ENCODE data around the gene SCRT2. TPM values are rescaled to one million over a fixed set of nuclear protein-coding genes. Genes with fewer than 3 reads are reported as not detected.

SCRT2 gene
- total and polyA plus RNA-seq, 4 donors: not detected

DNA sequence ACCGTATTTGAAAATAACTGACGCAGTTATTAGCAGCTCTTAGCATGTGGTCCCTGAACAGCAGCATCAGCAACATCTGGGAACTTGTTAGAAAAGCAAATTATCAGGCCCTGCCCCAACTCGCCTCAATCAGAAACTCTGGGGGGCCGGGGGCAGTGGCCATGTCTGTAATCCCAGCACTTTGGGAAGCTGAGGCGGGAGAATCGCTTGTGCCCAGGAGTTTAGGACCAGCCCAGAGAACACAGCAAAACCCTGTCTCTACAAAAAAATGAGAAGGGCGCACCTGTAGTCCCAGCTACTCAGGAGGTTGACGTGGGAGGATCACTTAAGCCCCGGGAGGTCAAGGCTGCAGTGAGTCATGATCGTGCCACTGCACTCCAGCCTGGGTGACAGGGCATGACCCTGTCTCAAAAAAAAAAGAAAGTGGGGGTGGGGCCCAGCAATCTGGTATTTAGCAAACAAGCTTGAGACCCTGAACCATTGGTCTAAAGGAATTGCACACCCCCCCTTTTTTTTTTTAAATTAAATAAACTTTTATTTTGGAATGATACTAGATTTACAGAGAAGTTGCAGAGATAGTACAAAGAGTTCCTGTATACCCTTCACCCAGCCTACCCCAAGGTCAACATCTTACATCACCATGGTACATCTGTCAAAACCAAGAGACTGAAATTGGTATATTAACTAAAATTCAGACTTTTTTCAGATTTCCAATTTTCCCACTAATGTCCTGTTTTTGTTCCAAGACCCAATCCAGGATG lies 29.3 kb downstream of the SCRT2 start:
- Histone ChIP-seq H3K9ac (ENCODE audit: low read depth in 1 of 2, low read length in 2 of 2) (no peak overlapping the region), H3K27me3 (ENCODE audit: control insufficient read depth in 4 of 4, insufficient read depth in 4 of 4, low read length in 3 of 4) (no peaks in the 10 kb centered on the region), H3K9me3 (ENCODE audit: control insufficient read depth in 4 of 4, low read length in 3 of 4) (peaks cover 0 to 3% (median 0%) of the 10 kb centered on the region in 4 donors), H3K36me3 (ENCODE audit: control insufficient read depth in 4 of 4, insufficient read depth in 3 of 4, low read depth in 1 of 4, low read length in 3 of 4) (peaks cover 7 to 15% (median 13%) of the 10 kb centered on the region in 4 donors), H3K4me1 (ENCODE audit: control insufficient read depth in 4 of 4, insufficient read depth in 4 of 4, low read length in 3 of 4) (peaks cover 4 to 16% (median 9%) of the 10 kb centered on the region in 4 donors), H3K4me3 (ENCODE audit: low read depth in 1 of 3, low read length in 3 of 3) (no peak overlapping the region), H3K27ac (ENCODE audit: low read depth in 1 of 2, low read length in 2 of 2) (no peak overlapping the region)
- 70% methylated on average over 10 of the region's 10 CpGs for WGBS
- DNase-seq (ENCODE audit: low spot score): no peak
- peak; percentile 63 to 80 for TF ChIP-seq JUND (IDR thresholded peaks at IDR 0.05)
- no peak for TF ChIP-seq CTCF (IDR thresholded peaks at IDR 0.05; ENCODE audit: low read depth, low read length, missing input control)
- TF ChIP-seq RXRA (IDR thresholded peaks at IDR 0.05): peak; percentile 58 to 65
- TF ChIP-seq HNF4A (conservative IDR thresholded peaks at IDR 0.05): peak; percentile 39 to 60
- TF ChIP-seq NR2F2 (IDR thresholded peaks at IDR 0.05): peak; percentile 73
- peak; percentile 59 for TF ChIP-seq ATF3 (IDR thresholded peaks at IDR 0.05)
- no peak for TF ChIP-seq MAX (IDR thresholded peaks at IDR 0.05)

DNA sequence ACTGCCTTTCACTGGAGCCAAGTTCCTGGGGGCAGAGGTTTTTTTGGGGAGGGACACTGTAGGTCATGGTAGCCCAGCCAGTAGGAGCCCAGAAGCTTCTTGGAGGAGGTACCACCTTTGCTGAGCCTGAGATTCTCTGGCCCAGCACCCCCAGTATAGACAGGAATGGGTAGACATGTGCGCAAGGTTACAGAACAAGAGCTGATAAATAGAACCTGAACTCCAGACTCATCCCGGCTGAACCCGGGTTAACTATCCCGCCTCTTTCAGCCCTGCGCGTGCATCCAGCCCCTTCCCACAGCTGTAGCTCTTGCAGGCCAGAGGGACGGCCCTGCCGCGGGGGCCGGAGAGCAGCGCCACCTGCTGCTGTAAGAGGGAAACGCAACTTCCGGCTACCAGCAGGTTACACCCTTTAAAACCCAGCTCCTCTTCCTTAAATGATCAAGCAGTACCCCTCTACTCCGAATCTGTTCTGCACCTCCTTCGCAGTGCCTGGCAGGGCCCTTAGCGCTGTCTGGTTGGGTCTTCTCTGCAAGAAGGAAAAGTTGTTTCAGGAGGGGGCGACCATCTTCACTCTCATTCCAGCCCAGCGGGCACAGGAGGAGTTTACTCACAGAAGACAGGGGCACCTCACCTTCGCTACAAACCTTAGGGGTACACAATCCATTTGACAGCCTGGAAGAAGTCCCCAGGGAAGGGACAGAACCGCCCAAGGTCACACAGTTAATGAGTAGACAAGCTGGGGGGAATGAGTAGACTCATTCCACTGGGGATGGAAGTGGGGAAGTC lies 30.1 kb downstream of the SCRT2 start:
- peak; percentile 84 for DNase-seq (ENCODE audit: low spot score)
- WGBS: 24% methylated on average over 20 of the region's 20 CpGs
- TF ChIP-seq YY1 (IDR thresholded peaks at IDR 0.05) (peak; percentile 15), FOXA1 (IDR thresholded peaks at IDR 0.05) (no peak), RAD21 (IDR thresholded peaks at IDR 0.05) (peak; percentile 78 to 90), JUND (IDR thresholded peaks at IDR 0.05) (no peak), REST (IDR thresholded peaks at IDR 0.05) (no peak), RXRA (IDR thresholded peaks at IDR 0.05) (no peak), FOXA2 (IDR thresholded peaks at IDR 0.05) (no peak), ATF3 (IDR thresholded peaks at IDR 0.05) (no peak), GABPA (IDR thresholded peaks at IDR 0.05 in 1 of 2, conservative IDR thresholded peaks at IDR 0.05 in 1 of 2) (no peak), HNF4A (conservative IDR thresholded peaks at IDR 0.05) (no peak), NR2F2 (IDR thresholded peaks at IDR 0.05) (no peak), SP1 (IDR thresholded peaks at IDR 0.05) (no peak), TAF1 (conservative IDR thresholded peaks at IDR 0.05) (no peak), MAX (IDR thresholded peaks at IDR 0.05) (no peak), HNF4G (IDR thresholded peaks at IDR 0.05) (no peak), EGR1 (IDR thresholded peaks at IDR 0.05; ENCODE audit: low read depth in 2 of 2) (no peak), CTCF (IDR thresholded peaks at IDR 0.05; ENCODE audit: low read depth, low read length, missing input control) (peak; percentile 76)
- TF ChIP-seq, protein P1, sequence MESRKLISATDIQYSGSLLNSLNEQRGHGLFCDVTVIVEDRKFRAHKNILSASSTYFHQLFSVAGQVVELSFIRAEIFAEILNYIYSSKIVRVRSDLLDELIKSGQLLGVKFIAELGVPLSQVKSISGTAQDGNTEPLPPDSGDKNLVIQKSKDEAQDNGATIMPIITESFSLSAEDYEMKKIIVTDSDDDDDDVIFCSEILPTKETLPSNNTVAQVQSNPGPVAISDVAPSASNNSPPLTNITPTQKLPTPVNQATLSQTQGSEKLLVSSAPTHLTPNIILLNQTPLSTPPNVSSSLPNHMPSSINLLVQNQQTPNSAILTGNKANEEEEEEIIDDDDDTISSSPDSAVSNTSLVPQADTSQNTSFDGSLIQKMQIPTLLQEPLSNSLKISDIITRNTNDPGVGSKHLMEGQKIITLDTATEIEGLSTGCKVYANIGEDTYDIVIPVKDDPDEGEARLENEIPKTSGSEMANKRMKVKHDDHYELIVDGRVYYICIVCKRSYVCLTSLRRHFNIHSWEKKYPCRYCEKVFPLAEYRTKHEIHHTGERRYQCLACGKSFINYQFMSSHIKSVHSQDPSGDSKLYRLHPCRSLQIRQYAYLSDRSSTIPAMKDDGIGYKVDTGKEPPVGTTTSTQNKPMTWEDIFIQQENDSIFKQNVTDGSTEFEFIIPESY (IDR thresholded peaks at IDR 0.05): no peak
- no peak overlapping the region for H3K4me3 ChIP-seq (ENCODE audit: low read depth in 1 of 3, low read length in 3 of 3)
- peaks cover 0 to 3% (median 0%) of the 10 kb centered on the region in 4 donors for H3K9me3 ChIP-seq (ENCODE audit: control insufficient read depth in 4 of 4, low read length in 3 of 4)
- peaks cover 4 to 16% (median 9%) of the 10 kb centered on the region in 4 donors for H3K4me1 ChIP-seq (ENCODE audit: control insufficient read depth in 4 of 4, insufficient read depth in 4 of 4, low read length in 3 of 4)
- peaks cover 7 to 15% (median 13%) of the 10 kb centered on the region in 4 donors for H3K36me3 ChIP-seq (ENCODE audit: control insufficient read depth in 4 of 4, insufficient read depth in 3 of 4, low read depth in 1 of 4, low read length in 3 of 4)
- H3K27ac ChIP-seq (ENCODE audit: low read depth in 1 of 2, low read length in 2 of 2): no peak overlapping the region
- H3K9ac ChIP-seq (ENCODE audit: low read depth in 1 of 2, low read length in 2 of 2): peak overlapping the region; percentile 26 to 37
- H3K27me3 ChIP-seq (ENCODE audit: control insufficient read depth in 4 of 4, insufficient read depth in 4 of 4, low read length in 3 of 4): no peaks in the 10 kb centered on the region

All from liver (tissue), 9 donors.